SW480 (cell line): Measurements from ENCODE around the gene KRT1.
"Not testable (repeated sequence)": the region's sequence is repeated elsewhere in the genome, so short reads cannot be mapped to it uniquely, and the experiment has no call there.

ENCODE experiments used
- DNase-seq: peaks from one replicate; pipeline ENCODE4 v3.0.0-alpha.2; 2016; ENCODE audit warnings: low spot score

KRT1 gene

GRCh38 chr12:52682381-52682660 is 2.1 kb upstream of the KRT1 start:
- DNase-seq = no peak

GRCh38 chr12:52681526-52682380 is 1.5 kb upstream of the KRT1 start:
- no peak for DNase-seq

GRCh38 chr12:52679875-52680274 is 332 bp downstream of the KRT1 start:
- no peak for DNase-seq

- DNase-seq = no peak
These were observed 2.5 kb downstream of the KRT1 start for GRCh38 chr12:52677671-52678070.

GRCh38 chr12:52677126-52677525 is 3.1 kb downstream of the KRT1 start:
- no peak for DNase-seq

- DNase-seq = no peak
These were observed 4.0 kb downstream of the KRT1 start for GRCh38 chr12:52676163-52676562.

- no peak for DNase-seq
These were observed 4.9 kb downstream of the KRT1 start for GRCh38 chr12:52675301-52675701.

- DNase-seq = no peak
These were observed 5.8 kb downstream of the KRT1 start for GRCh38 chr12:52674433-52674775.

GRCh38 chr12:52673713-52674432 is 6.3 kb downstream of the KRT1 start:
- DNase-seq = no peak

GRCh38 chr12:52673217-52673616 is 7.0 kb downstream of the KRT1 start:
- DNase-seq = no peak

GRCh38 chr12:52672321-52672933 is 7.8 kb downstream of the KRT1 start:
- peak; percentile 88 for DNase-seq

- DNase-seq = no peak
These were observed 9.2 kb downstream of the KRT1 start for GRCh38 chr12:52670961-52671360.

- DNase-seq = no peak
These were observed 9.7 kb downstream of the KRT1 start for GRCh38 chr12:52670506-52670905.

GRCh38 chr12:52669941-52670340 is 10.3 kb downstream of the KRT1 start:
- DNase-seq = not testable (repeated sequence)

GRCh38 chr12:52669426-52669825 is 10.8 kb downstream of the KRT1 start:
- no peak for DNase-seq

- DNase-seq = no peak
These were observed 12.3 kb downstream of the KRT1 start for GRCh38 chr12:52667931-52668330.

GRCh38 chr12:52667509-52667908 is 12.7 kb downstream of the KRT1 start:
- peak; percentile 24 for DNase-seq

GRCh38 chr12:52666471-52666870 is 13.7 kb downstream of the KRT1 start:
- DNase-seq = no peak

GRCh38 chr12:52663420-52663819 is 16.8 kb downstream of the KRT1 start:
- no peak for DNase-seq

- no peak for DNase-seq
These were observed 17.3 kb downstream of the KRT1 start for GRCh38 chr12:52662918-52663229.

GRCh38 chr12:52662093-52662917 is 17.9 kb downstream of the KRT1 start:
- DNase-seq = no peak

GRCh38 chr12:52661668-52662067 is 18.5 kb downstream of the KRT1 start:
- no peak for DNase-seq
